PC-9 (cell line): ENCODE data around the gene LIG4.

Source experiments
- CTCF ChIP-seq: fragments of 200-600 bp; sonication (generic); conservative IDR thresholded peaks from 2 replicates; pipeline ENCODE4 v1.6.1; 2017; ENCODE audit warnings: mixed run types, antibody characterized with exemption, mild to moderate bottlenecking, moderate library complexity
- EZH2 ChIP-seq: fragments of 200-600 bp; sonication (generic); IDR thresholded peaks from 2 replicates; pipeline ENCODE4 v1.8.0; 2017; ENCODE audit warnings: antibody characterized with exemption, low read depth

GRCh38 chr13:108193806-108194205 is 21.5 kb downstream of the LIG4 start:
- no peak for TF ChIP-seq CTCF
- TF ChIP-seq EZH2: no peak
